GM10248 (cell line): Measurements from ENCODE around the gene CAMSAP1.

Experiments used
- CTCF ChIA-PET: fragments of 300-600 bp; sonication (Branson Sonifier 250); formaldehyde crosslinking; extraction: SDS; loops from one replicate; lab custom pipeline; 2021; ENCODE audit warnings: antibody characterized with exemption; lab: Yijun Ruan, JAX
- POLR2A ChIA-PET: fragments of 350-650 bp; sonication (Branson Sonifier 250); formaldehyde crosslinking; extraction: SDS; loops from one replicate; lab custom pipeline; 2020; ENCODE audit warnings: antibody characterized with exemption; lab: Yijun Ruan, JAX
- DNase-seq: peaks from one replicate; pipeline ENCODE4 v3.0.0; 2012; ENCODE audit errors: extremely low spot score
- TF ChIP-seq, protein P1 (sequence below): IDR thresholded peaks from 2 replicates; pipeline ENCODE4 v1.5.1; 2012; ENCODE audit warnings: mild to moderate bottlenecking, low read depth; ENCODE audit errors: extremely low read depth, missing control alignments, control extremely low read depth

CAMSAP1 gene

DNA sequence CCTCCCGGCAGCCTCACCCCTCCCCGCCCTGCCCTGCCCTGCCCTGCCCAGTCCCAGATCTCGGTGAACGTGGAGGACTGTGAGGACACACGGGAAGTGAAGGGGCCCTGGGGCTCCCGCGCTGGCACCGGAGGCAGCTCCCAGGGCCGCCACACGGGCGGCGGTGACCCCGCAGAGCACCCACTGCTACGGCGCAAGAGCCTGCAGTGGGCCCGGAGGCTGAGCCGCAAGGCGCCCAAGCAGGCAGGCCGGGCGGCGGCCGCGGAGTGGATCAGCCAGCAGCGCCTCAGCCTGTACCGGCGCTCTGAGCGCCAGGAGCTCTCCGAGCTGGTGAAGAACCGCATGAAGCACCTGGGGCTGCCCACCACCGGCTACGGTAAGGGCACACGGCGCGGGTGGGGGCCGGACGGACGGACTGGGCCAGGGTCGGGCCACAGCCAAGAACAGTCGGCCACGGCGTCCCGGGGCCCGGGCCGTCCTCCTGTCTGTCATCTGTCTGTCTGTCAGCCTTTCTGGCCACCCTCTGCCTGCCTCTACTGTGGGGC, 121.1 kb downstream of the CAMSAP1 start:
- TF ChIP-seq, protein P1, sequence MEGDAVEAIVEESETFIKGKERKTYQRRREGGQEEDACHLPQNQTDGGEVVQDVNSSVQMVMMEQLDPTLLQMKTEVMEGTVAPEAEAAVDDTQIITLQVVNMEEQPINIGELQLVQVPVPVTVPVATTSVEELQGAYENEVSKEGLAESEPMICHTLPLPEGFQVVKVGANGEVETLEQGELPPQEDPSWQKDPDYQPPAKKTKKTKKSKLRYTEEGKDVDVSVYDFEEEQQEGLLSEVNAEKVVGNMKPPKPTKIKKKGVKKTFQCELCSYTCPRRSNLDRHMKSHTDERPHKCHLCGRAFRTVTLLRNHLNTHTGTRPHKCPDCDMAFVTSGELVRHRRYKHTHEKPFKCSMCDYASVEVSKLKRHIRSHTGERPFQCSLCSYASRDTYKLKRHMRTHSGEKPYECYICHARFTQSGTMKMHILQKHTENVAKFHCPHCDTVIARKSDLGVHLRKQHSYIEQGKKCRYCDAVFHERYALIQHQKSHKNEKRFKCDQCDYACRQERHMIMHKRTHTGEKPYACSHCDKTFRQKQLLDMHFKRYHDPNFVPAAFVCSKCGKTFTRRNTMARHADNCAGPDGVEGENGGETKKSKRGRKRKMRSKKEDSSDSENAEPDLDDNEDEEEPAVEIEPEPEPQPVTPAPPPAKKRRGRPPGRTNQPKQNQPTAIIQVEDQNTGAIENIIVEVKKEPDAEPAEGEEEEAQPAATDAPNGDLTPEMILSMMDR: no peak
- ChIA-PET CTCF (no interaction called here), POLR2A (no interaction called here)
- DNase-seq: no peak

DNA sequence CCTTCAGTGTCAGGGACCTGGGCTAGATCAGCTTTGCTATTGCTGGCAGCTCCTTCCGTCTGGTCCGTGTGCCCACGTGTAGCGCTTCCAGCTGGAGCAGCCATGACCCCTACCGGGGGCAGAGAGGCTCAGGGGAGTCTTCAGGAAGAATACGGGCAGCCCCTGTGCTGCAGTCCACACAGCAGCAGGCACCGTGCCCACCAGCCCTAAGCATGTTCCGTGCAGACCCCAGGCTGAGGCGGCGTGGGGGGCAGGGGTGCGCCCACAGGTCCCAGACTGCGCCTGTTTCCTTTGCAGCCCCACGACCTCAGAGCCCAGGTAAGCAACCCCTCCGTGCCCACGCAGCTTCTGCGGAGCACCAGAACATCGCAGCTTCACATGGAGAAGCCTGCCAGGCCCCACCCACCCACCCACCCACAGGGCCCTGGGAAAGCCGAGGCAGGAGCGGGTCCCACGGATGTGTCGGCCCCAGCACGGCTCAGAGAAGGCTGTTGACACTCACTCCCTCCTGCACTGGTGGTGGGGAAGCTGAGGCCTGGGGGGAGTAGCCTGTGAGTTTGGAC, 122.3 kb downstream of the CAMSAP1 start:
- POLR2A ChIA-PET: no interaction called here
- no peak for DNase-seq
- TF ChIP-seq, protein P1: no peak
- CTCF ChIA-PET: no interaction called here

DNA sequence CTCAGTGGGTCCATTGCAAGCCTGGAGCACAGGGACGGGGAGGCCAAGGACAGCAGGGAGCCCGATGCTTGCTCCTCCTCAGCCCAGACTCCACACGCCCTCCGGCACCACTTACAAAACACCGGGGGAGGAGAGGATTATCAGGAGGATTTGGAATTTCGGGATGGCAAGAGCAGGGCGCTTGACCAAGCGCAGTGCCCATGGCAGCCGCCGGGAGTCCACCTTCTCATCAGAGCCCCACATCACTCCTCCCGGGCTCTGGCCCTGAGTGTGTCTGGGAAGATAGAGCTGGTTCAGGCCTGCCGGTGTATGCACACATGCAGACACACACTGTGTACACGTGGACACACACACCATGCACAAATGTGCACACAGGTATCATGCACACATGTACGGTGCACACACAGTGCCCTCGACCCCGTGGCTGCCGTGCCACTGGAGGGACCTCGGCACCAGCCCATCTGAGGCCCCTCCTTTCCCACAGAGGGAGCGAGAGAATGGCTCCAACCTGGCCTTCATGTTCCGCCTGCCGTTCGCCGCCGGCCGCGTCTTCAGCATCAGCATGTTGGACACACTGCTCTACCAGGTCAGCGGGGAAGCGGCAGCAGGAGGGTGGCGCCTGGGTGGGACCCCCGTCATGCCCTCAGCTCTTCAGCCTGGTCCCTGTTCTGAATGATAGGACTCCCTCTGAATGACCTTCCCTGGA, 123.7 kb downstream of the CAMSAP1 start:
- CTCF ChIA-PET: no interaction called here

DNA sequence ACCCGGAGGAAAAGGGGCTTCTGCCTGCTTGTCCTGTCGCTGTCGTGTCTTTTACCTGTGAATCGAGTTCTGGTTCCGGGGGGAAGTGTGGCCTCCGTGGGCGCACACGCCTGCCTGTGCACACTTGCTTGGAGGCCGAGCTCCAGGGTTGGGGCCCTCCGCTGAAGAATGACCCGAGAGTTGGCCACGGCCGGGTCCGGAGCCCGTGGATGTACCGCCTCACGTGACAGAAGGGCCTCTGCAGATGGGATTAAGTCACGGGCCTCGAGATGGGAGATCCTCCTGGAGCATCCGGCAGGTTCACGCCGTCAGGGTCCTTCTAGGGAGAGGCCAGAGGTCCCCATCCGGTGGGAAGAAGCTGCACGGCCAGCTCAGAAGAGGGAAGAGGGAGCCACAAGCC, 124.4 kb downstream of the CAMSAP1 start:
- DNase-seq: no peak
- ChIA-PET CTCF (no interaction called here), POLR2A (no interaction called here)
- TF ChIP-seq, protein P1: no peak

More for the DNA sequence above, 123.7 kb downstream of the CAMSAP1 start:
- POLR2A ChIA-PET: no interaction called here
- TF ChIP-seq, protein P1: no peak
- no peak for DNase-seq

DNA sequence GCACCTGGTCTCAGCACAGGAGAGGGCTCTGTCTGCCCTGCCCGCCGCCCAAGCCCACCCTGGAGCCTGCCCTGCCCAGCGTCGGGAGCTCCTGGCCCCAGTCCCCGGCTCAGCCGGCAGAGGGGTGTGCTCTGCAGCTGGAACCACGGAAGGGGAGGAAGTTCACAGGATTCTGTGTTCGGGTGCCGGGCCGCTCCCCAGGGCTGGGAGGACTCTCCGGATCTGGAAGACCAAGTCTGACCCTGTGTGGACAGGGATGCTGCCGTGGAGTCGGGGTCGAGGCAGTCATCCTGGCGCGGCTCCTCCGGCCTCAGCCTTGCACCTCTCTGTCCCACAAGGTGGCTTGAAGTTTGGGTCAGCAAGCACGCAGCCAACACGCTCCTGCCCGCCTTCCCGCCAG, 126.7 kb downstream of the CAMSAP1 start:
- POLR2A ChIA-PET: no interaction called here
- TF ChIP-seq, protein P1: no peak
- no peak for DNase-seq
- CTCF ChIA-PET: no interaction called here

DNA sequence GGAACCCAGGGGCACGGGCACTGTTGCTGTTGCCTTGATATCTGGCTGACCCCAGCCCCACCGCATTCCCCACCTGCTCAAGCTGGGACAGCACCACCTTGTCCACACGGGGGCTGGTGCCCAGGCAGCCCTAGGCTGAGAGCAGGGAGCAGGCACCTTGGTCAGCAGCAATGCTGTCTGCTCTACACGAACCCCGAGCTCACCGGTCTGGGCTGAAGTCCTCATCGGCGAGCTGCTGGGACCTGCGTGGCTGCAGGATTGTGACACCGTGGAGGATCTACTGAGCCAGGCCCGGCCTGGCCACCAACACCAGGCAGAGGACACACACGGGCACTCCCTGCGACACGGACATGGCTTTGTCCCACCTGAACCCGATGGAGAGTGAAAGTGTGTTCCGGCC, 127.3 kb downstream of the CAMSAP1 start:
- CTCF ChIA-PET: no interaction called here

More for the DNA sequence above, 127.3 kb downstream of the CAMSAP1 start:
- no peak for DNase-seq
- TF ChIP-seq, protein P1: no peak
- POLR2A ChIA-PET: no interaction called here
